ENCODE results near the gene ACOX3.
A peak's percentile ranks its signal among the peaks of the same experiment; 100 is the strongest.
"Not testable (repeated sequence)": the region's sequence is repeated elsewhere in the genome, so short reads cannot be mapped to it uniquely, and the experiment has no call there.

Gene ACOX3

DNA sequence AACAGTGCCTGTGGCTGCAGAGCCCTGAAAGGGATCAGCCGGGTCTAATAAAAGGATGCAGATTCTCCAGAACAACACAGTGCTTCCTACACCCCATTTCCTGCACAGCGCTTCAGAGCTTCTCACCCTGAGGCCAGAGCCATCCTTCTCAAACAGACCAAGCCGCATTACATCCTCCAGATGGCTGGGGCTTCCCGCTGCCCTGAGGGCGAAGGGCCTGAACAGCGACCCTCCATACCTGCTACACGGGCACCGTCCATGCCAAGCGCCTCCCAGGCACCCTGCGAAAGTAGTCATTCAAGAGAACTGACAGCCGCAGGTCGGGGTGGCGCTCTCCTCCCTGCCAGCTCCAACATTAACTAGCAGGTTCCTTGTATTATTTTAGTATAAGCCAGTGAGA, 36.5 kb downstream of the ACOX3 start:
- no peak for DNase-seq

GRCh38 chr4:8403173-8403753, 37.3 kb downstream of the ACOX3 start:
- DNase-seq = peak; percentile 82 to 94 (median 92)

GRCh38 chr4:8402640-8403039, 37.9 kb downstream of the ACOX3 start:
- DNase-seq = peak; percentile 55 to 71 (median 67)

DNA sequence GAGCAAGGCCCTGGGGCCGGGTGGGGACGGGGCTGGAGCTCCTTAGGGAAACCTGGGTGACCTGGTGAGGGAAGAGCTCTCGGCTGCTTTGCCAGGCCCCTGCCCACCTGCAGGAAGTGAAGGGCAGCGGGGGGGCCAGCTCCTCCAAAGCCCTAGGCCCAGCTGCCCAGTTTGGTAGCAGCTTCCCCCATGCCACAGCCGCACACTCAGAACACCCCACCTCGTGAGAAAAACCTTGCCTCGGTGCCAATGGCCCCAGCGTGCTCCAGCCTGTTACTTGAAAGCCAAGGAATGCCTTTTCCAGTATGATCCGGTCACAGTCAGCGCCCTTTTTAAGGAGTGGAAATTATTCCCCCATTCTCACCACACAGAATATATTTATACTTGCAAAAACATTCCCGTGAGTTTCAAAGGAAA, 38.3 kb downstream of the ACOX3 start:
- DNase-seq = no peak

- no peak for DNase-seq
These were observed 38.9 kb downstream of the ACOX3 start for GRCh38 chr4:8401665-8402064.

GRCh38 chr4:8400632-8401325, 39.7 kb downstream of the ACOX3 start:
- DNase-seq = no peak

DNA sequence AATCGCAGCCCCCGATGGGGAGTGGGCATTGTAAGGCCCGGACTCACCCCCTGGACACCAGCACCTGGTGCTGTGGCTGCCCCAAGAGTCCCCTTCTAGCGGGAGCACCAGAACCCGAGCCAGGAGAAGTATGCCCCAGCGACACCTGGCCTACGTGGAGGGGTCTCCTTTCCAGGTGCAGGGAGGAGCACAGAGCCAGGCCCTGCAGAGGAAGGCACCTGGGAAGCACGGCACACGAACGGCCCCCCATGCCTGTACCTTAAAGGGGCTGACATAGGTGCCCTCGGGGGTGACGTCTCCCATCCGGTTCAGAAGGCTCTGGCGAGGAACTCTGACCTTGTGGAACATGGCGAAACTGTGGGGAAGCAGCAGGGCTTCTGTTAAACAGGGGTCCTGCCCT, 41.2 kb downstream of the ACOX3 start:
- no peak for DNase-seq

- DNase-seq = no peak
These were observed 42.2 kb downstream of the ACOX3 start for GRCh38 chr4:8398347-8398746.

- DNase-seq = no peak
These were observed 43.6 kb downstream of the ACOX3 start for GRCh38 chr4:8396762-8397406.

GRCh38 chr4:8395504-8396296, 44.8 kb downstream of the ACOX3 start:
- DNase-seq = no peak

GRCh38 chr4:8394806-8395205, 45.7 kb downstream of the ACOX3 start:
- no peak for DNase-seq

DNA sequence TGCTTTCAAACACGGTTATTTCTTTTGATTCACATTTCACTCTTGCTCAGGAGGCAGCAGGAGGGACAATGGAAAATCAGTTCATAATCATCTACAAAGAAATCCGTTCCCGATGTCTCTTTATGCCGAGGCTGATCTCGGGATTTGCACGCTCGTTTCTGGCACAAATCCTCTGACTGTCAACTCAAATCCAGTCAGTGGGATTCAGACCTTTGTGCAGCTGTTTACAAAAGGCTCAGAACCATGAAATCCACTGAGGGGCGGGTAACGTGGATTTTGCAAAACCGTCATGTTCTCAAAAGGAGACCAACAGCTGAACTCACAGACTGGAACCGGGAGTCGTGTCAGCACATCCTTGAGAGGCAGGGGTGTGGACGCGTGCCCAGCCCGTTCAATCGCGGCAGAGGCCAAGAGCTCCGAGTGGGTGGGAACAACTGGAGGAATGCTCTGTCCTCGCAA, 46.4 kb downstream of the ACOX3 start:
- no peak for DNase-seq

- no peak for DNase-seq
These were observed 46.9 kb downstream of the ACOX3 start for GRCh38 chr4:8393593-8394038.

DNA sequence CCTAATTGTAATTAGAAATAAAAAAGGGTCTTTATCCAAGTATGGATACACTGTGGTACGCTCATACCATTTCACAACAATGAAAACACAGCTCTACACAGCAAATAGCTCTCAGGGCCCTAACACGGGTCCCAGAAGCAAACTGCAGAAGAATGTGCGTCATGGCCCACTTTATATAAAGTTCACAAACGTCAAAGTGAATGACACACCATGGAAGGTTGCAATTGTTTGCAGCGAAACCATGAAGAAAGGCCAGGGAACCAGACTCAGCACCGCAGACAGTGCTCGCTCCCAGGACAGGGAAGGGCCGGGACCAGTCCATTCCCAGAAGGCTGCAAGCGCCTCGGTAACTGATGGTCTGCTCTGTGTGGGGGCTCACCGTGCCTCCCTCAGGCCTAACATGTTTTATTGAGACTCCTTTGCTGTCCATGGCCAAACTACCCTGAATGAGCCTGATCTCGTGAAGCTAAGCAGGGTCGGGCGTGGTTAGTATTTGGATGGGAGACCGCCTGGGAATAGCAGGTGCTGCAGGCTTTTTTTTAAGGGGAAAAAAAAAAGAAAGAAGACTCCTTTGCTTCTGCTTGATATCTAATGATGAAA, 47.8 kb downstream of the ACOX3 start:
- no peak for DNase-seq

- DNase-seq = peak; percentile 44 to 78 (median 60)
These were observed 48.6 kb downstream of the ACOX3 start for GRCh38 chr4:8391972-8392371.

DNA sequence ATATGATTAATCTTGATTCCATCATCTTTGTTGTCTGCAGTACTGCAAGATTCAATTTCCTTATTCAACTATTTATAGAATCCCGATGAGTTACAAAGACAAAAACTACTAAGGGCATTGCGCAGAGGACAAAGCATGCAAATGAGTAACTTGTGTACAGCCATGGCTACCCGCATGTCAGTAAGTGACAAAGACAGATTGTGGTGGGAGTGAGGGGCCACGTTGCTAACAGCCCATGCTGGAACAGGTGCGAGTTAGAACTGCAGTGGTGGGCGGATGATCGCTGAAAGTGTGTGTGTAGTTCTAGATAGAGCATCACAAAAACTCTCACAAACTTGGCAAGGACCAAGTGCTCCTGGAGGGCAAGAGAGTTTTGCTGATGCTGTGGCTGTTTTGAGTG, 49.5 kb downstream of the ACOX3 start:
- DNase-seq = no peak

GRCh38 chr4:8390577-8390976, 49.9 kb downstream of the ACOX3 start:
- no peak for DNase-seq

DNA sequence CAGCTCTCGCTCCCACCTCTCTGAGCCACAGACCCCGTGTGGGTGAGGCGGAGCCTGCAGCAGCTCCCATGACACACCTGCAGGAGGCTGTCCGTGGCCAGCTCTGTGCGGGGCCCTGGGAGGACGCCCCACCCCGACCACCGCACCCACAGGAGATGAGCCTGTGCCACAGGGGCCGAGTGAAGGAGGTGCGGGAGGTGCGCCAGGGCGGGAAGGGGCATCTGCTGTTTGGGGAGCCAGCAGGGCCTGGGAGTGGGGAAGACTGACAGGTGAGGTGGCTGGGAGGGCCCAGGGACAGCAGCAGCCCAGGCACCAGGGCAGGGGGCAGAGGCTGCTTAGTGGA, 52.0 kb downstream of the ACOX3 start:
- DNase-seq = no peak

- no peak for DNase-seq
These were observed 52.7 kb downstream of the ACOX3 start for GRCh38 chr4:8387615-8388527.

GRCh38 chr4:8387194-8387593, 53.3 kb downstream of the ACOX3 start:
- DNase-seq = no peak

GRCh38 chr4:8386731-8387130, 53.8 kb downstream of the ACOX3 start:
- no peak for DNase-seq

- DNase-seq = not testable (repeated sequence)
These were observed 54.4 kb downstream of the ACOX3 start for GRCh38 chr4:8386131-8386530.
